ENCODE measurements around the gene CCL1.

Gene CCL1

GRCh38 chr17:34393401-34393800 lies 30.4 kb upstream of the CCL1 start:
- ChIA-PET CTCF (interaction anchor here (0.7 to 0.8 kb wide), 2 partner anchors 27 to 222 kb away, joined by 3 read pairs; no protein-coding TSS in a partner anchor), POLR2A (no interaction called here)
- no peak overlapping the region for H3K4me3 ChIP-seq (ENCODE audit: low read depth, low read length)
- no peak for TF ChIP-seq CTCF (IDR thresholded peaks at IDR 0.05; ENCODE audit: insufficient read depth, low read length, missing control alignments)
- DNase-seq (ENCODE audit: low read depth, low spot score): no peak

DNA sequence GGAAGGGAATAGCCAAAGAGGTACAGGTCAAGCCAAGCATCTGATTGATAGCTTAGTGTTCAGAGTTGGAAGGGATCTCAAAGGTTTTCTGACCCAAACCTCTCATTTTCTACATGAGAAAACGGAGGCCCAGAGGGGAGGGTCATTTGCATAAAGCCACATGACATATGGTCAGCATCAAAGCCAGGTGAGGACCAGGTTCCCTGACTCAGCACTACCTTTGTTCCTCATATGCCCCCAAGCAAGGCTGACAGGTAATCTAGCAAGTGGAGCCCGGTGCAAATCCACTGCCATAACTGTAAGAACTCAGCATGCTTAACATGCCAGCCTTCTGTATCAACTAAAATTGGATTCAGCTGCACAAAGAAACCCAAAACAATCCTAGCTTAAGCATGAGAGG lies 28.2 kb upstream of the CCL1 start:
- ChIA-PET POLR2A (no interaction called here), CTCF (no interaction called here)
- no peak for DNase-seq (ENCODE audit: low read depth, low spot score)
- TF ChIP-seq CTCF (IDR thresholded peaks at IDR 0.05; ENCODE audit: insufficient read depth, low read length, missing control alignments): no peak
- H3K4me3 ChIP-seq (ENCODE audit: low read depth, low read length): no peak overlapping the region

DNA sequence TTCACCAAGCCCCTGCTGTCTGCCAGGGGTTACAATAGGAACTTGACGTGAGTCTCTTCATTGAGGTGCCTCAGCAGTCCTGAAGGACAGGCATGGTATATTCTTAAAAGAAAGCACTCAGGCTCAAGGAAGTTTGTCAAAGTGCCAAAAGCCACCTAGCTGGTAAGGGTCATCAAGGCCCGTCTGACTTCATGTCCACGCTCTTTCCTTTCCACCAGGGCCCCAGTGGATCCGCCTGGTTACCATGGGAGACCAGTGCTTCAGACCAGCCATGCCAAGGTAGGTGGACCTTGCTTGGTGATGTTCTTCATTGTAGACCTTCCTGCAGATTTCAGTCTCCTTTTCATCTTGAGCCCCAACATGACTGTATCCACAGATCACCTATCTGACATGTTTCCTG lies 27.6 kb upstream of the CCL1 start:
- ChIA-PET POLR2A (no interaction called here), CTCF (interaction anchor here (1.5 kb wide), 1 partner anchor 30 kb away, joined by 3 read pairs; no protein-coding TSS in a partner anchor)
- DNase-seq (ENCODE audit: low read depth, low spot score): no peak
- H3K4me3 ChIP-seq (ENCODE audit: low read depth, low read length): no peak overlapping the region
- TF ChIP-seq CTCF (IDR thresholded peaks at IDR 0.05; ENCODE audit: insufficient read depth, low read length, missing control alignments): no peak

DNA sequence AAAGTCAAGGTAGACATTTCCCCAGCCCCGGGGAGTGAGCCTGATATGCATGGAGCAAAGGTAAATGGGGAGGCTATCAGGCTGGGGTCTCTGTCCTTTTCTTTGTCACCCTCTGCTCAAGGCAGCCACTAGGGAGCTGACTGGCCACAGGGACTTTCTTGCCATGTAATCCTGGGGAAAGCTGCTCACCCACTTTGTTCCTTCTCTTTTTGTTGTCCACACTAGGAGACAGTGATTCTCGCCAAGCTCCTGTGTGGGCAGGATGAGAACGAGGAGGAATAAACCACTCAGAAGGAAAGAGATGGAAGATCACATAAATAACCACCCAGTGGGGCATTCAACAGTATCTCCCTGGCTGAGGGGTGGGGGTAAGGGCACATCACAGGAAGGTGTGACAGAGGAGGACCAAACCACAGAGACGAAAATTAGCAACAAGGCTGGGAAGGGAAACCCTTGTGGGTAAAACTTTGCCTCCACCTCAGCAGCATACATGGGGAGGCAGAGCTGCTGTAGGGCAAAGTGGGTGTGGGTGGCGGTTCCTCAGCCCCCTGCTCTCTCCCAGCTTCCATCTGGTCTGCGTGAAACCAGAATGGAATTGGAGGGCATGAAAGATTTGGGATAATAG lies 26.2 kb upstream of the CCL1 start:
- DNase-seq (ENCODE audit: low read depth, low spot score): no peak
- no peak overlapping the region for H3K4me3 ChIP-seq (ENCODE audit: low read depth, low read length)
- ChIA-PET CTCF (interaction anchor here (0.8 to 1.5 kb wide), 2 partner anchors 28 to 31 kb away, joined by 3 read pairs; no protein-coding TSS in a partner anchor), POLR2A (no interaction called here)
- TF ChIP-seq CTCF (IDR thresholded peaks at IDR 0.05; ENCODE audit: insufficient read depth, low read length, missing control alignments): no peak

DNA sequence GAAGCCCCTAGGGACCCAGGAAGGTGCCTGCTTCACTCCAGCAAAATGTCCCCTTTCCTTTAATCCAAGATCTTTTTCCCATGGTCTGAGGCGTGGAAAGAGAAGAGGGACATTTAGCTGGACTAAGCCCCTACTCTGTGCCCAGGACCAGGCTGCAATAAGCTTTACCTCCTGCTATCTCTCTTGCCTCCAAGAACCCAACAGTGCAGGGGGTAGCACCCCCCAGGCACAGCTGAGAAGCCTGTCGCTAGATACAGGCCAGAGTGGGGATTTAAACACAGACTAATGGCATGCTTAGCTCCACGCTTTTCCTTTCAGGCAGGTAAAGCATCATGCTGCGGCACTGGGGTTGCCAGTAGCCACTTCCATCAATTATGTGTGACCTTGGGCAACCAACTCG lies 24.5 kb upstream of the CCL1 start:
- no peak for TF ChIP-seq CTCF (IDR thresholded peaks at IDR 0.05; ENCODE audit: insufficient read depth, low read length, missing control alignments)
- ChIA-PET CTCF (interaction anchor here (0.8 to 1.6 kb wide), 3 partner anchors 26 to 217 kb away, joined by 3 to 4 read pairs (median 4); no protein-coding TSS in a partner anchor), POLR2A (no interaction called here)
- no peak overlapping the region for H3K4me3 ChIP-seq (ENCODE audit: low read depth, low read length)
- DNase-seq (ENCODE audit: low read depth, low spot score): no peak

DNA sequence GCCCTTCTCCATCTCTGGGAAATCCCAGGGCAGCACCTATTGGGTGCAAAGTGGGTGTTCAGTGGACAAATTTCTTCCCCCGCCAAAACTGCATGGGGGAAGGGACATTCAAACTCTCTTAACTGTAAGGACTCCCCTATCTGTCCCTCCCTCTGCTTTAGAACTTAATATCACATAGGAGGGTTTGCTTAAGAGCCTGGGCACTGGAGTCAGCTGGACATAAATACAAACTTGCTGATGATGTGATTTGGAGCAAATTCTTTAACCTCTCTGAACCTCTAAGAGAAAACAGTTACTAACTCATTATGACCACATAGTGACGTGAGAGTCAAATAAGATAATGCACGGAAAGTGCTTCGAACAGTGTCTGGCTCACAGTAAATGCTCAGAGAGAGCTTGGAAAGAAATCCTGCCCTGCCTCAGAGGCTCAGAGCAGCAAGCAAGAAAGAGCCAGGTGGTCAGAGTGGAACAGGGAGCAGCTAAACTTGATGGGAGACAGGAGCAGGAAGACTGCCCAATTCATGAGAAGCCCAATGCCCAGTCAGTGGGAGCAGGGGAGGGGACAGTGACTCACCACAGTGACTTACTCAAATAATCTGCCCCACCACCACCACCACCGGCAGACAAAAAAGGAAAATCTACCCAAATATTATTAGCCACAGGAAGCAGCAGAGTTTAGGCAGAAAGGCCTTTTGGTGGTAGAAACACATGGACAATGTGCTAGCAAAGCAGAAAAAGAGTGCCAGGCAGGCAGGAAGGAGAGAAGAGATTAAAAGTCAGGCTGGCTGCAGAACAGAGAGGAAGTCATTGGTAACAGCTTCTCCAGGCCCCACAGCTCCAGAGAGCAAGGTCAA lies 23.9 kb upstream of the CCL1 start:
- no peak for DNase-seq (ENCODE audit: low read depth, low spot score)
- CTCF ChIA-PET: interaction anchor here (0.8 to 1.6 kb wide), 3 partner anchors 26 to 216 kb away, joined by 3 to 4 read pairs (median 4); no protein-coding TSS in a partner anchor
- no peak for TF ChIP-seq CTCF (IDR thresholded peaks at IDR 0.05; ENCODE audit: insufficient read depth, low read length, missing control alignments)
- no peak overlapping the region for H3K4me3 ChIP-seq (ENCODE audit: low read depth, low read length)
- POLR2A ChIA-PET: no interaction called here

Data from AG04449 (cell line).